ENCODE measurements around the gene BRDT.

DNA sequence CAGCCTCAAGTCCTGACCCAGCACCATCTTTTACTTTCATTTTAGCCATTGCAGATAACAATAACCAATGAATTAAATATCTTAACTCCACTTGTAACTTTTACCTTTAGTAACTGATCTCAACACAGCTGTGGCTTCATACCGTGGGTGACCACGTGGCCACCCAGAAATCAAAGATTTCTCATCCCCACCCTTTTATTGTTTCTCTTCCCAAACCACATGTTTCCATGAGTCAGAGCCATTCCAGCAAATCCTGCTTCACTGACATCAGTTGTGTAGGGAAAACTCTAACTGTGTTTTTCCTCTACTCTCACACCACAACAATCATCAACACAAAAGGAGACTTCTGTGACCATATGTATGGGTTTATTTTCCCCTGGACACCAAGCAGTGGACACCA is 25.1 kb upstream of the BRDT start:
- no peak for TF ChIP-seq CTCF (IDR thresholded peaks at IDR 0.05; ENCODE audit: low read depth, low read length)
- TF ChIP-seq EZH2phosphoT487 (IDR thresholded peaks at IDR 0.05; ENCODE audit: low read depth): no peak
